ENCODE results near the gene SLC25A28.

DNA sequence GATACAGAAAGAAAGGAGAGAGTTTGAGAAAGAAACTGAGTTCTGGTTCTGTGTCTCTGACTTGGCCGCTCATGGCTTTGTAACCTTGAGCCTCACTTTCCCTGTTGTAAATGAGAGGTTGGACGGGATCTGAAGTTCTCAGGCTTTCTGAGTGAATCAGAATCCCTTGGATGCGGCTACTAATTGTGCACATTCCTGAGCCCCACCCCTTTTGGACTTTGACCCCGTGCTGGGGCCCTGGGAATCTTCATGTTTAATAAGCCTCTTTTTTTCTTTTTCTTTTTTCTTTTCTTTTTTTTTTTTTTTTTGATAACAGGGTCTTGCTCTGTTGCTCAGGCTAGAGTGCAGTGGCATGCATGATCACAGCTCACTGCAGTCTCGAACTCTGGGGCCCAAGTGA is 26.9 kb downstream of the SLC25A28 start:
- TF ChIP-seq, protein P1, sequence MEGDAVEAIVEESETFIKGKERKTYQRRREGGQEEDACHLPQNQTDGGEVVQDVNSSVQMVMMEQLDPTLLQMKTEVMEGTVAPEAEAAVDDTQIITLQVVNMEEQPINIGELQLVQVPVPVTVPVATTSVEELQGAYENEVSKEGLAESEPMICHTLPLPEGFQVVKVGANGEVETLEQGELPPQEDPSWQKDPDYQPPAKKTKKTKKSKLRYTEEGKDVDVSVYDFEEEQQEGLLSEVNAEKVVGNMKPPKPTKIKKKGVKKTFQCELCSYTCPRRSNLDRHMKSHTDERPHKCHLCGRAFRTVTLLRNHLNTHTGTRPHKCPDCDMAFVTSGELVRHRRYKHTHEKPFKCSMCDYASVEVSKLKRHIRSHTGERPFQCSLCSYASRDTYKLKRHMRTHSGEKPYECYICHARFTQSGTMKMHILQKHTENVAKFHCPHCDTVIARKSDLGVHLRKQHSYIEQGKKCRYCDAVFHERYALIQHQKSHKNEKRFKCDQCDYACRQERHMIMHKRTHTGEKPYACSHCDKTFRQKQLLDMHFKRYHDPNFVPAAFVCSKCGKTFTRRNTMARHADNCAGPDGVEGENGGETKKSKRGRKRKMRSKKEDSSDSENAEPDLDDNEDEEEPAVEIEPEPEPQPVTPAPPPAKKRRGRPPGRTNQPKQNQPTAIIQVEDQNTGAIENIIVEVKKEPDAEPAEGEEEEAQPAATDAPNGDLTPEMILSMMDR (conservative IDR thresholded peaks at IDR 0.05; ENCODE audit: low read length) = no peak
- no peak for TF ChIP-seq EZH2phosphoT487 (IDR thresholded peaks at IDR 0.05; ENCODE audit: borderline replicate concordance, low read depth, low read length)

All from OCI-LY7 (cell line).